ENCODE results near the gene B9D2.
"Not testable (repeated sequence)": the region's sequence is repeated elsewhere in the genome, so short reads cannot be mapped to it uniquely, and the experiment has no call there.

The B9D2 gene

GRCh38 chr19:41386442-41386841, 22.5 kb upstream of the B9D2 start:
- no peak for DNase-seq

DNA sequence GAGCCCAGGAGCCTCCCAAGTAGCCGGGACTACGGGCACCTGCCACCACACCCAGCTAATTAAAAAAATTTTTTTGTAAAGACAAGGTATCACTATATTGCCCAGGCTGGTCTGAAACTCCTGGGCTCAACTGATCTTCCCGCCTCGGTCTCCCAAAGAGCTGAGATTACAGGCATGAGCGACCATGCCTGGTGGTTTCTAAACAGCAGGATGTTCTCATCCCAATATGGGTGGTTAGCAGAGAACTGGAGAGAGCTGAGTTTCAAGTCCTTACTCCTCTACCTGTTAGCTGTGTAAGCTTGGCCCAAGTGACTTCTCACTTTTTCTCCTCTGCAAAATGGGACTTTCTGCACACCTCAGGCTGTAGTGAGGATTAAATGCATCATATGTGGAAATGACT, 20.4 kb upstream of the B9D2 start:
- no peak for DNase-seq

- DNase-seq = not testable (repeated sequence)
These were observed 17.6 kb upstream of the B9D2 start for GRCh38 chr19:41381536-41381935.

DNA sequence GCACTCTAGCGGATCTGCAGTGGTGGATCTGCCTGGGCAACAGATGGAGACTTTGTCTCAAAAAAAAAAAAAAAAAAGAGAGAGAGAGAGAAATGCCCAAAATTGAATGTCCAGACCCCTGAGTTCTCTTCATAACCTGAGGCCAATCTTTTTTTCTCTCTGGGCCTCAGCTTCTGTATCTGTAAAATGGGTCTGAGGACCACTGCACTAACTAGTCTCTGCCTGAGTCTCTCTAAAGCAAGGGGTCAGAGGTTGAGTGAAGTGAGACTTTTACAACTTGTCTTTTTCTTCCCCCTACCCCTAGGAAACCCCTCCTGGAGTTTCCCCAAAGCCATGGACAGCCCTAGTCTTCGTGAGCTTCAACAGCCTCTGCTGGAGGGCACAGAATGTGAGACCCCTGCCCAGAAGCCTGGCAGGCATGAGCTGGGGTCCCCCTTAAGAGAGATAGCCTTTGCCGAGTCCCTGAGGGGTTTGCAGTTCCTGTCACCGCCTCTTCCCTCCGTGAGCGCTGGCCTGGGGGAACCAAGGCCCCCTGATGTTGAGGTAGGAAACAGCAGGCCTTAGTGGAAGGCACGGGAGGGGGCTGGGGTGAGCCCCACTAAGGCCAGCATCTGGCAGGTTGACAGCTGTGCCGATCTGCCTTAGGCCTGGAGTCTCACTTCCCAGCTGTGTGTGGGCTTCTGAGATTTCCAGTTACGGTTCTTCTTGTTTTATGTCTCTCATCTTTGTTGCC, 14.2 kb upstream of the B9D2 start:
- peak; percentile 44 for DNase-seq

GRCh38 chr19:41376998-41377365, 13.0 kb upstream of the B9D2 start:
- no peak for DNase-seq

DNA sequence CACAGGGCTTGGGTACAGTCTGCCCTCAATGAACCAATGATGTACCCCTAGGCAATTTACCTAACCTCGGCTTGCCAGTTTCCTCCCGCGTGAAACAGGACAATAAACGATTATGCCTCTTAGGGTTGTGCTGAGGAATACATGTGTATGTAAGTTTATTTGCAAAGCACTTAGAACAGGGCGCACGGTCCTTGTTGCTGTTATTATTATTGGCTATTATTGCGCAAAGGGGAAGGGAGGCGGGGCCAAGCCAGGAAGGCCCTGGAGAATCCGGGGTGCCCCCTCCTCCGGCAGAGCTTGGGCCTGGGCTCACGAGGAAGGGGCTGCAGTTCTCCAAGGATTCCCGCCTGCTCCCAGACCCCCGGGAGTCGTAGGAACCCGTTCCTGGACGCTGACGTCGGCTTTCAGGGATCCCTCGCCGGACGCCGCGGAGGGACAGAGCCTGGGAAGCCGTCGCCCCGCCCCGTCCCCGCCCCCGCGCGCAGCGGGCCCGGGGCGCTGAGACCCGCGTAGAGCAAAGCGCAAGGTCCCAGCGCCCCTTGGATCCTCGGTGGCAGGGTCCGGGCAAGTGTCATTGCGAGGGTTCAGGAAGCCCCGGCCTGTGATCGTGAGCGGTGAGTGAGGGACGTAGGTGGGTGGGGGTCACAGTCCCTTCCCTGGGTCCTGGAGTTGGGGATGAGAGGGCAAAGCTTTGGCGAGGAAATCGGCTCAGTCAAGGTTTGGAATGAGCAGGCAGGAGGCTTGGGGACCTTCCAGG, 12.5 kb upstream of the B9D2 start, which contains the start of gene TMEM91:
TSS of gene TMEM91 (plus strand) at position 293 of the 757 bp plus-strand sequence. CDS start 1,777 bp downstream, outside the sequence.
- peak; percentile 53 for DNase-seq

DNA sequence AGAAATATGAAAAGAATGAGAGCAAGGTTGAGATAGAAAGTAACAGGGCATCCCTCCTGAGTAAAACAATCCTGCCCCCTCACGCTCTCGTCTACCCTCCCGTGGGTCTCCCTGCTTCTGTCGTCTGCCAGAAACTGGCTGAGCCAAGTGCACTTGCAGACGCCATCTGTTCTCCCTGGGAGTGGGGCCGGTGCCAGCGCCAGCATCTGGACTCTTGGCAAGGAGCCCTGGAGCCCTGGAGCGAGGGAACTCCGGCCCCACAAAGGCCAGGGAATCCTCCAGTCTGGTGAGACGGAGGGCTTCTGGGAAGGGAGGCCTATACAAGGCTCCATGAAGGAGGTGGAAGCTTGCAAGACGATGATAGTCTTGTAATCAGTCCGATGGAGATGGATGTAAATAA, 10.0 kb upstream of the B9D2 start:
- DNase-seq = peak; percentile 88

GRCh38 chr19:41372501-41372900, 8.6 kb upstream of the B9D2 start:
- no peak for DNase-seq

GRCh38 chr19:41371541-41371940, 7.6 kb upstream of the B9D2 start:
- DNase-seq = no peak

- DNase-seq = not testable (repeated sequence)
These were observed 7.2 kb upstream of the B9D2 start for GRCh38 chr19:41371119-41371518.

DNA sequence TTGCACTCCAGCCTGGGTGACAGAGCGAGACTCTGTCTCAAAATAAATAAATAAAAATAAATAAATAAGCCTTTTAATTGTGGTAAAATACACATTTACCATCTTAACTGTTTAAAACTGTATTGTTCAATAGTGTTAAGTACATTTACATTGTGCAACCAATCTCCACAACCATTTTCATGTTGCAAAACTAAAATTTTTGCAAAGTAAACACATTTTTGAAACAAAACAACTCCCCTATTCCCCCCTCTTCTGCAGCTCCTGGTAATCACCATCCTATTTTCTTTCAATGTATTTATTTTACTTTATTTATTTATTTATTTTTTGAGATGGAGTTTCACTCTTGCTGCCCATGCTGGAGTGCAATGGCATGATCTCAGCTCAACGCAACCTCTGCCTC, 5.8 kb upstream of the B9D2 start:
- no peak for DNase-seq

- DNase-seq = no peak
These were observed 3.9 kb upstream of the B9D2 start for GRCh38 chr19:41367848-41368301.

DNA sequence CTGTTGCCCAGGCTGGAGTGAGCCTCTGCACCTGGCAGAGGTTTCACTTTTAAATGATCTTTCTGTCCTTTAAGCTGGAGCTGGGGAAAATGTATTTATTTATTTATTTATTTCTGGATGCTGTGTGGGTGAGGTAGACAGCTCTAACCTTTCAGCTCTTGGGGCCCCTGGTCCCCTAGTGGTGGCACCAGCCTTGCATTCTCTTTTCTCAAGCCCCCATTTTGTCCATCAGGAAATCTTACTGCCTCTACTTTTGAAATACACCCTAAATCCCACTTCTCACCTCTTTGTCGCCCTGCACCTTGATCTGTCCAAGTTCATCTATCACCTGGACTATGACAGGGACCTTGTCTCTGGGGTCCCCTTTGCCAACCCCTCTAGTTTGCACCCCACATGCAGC, 2.1 kb upstream of the B9D2 start:
- DNase-seq = no peak

GRCh38 chr19:41364524-41365391, 809 bp upstream of the B9D2 start:
- DNase-seq = no peak

GRCh38 chr19:41363371-41363752, 587 bp downstream of the B9D2 start:
- DNase-seq = no peak

- no peak for DNase-seq
These were observed 1.7 kb downstream of the B9D2 start for GRCh38 chr19:41362143-41362847.

- DNase-seq = no peak
These were observed 4.2 kb downstream of the B9D2 start for GRCh38 chr19:41359741-41360140.

GRCh38 chr19:41357746-41358145, 6.2 kb downstream of the B9D2 start:
- DNase-seq = no peak

DNA sequence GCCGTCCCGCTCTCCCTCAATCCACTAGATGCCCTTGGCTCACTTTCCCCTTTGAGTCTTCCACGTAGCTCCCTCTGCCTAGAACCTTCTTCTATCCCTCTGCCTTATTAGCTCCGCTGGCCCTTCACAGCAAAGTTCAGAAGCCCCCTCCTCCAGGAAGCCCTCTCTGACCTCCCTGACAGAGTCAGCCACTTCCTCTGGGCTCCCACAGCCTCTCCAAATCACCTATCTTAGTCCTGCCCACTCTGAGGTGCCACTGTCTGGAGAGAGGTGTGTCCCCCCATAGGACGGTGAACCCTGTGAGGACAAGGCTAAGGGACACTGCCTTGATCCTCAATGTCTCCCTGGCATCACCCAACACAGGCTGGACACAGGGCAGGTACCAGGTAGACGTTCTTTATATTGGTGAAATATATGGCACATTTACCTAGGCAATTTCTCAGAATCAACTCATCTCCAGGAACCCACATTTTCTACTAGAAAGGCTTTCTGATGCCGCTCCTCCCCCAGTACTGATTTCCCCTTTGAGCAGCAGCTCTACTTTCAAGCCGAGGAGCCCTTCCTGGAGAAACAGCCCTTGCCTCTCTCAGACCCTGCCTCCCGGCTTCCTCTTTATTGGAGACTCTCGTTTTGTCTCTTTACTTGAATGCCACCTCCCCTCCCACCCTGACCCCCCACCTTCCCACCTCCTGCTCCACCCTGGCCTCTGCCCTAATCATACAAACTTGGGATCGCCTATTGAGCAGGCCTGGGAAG, 6.8 kb downstream of the B9D2 start:
- no peak for DNase-seq

- DNase-seq = no peak
These were observed 8.1 kb downstream of the B9D2 start for GRCh38 chr19:41355802-41356201.

DNA sequence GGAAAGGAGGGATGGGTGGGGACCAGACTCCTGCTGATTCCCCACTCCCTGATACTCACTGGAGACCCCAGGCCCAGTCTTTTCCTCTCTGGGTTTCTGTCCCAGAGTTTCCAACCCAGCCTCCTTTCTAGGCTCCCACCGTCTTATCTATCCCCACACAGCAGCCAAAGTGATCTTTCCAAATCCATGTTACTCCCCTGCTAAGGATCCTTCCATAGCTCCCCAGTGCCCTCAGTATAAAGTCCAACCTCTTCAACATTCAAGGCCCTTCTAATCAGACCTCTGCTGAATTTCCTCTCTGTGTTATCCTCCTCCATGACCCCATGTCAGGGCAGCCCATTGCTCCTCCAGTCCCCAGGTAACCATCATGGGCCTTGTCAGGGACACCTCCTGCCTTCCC, 8.9 kb downstream of the B9D2 start:
- DNase-seq = no peak
